Measurements from ENCODE around the gene PPP1R1B.
A peak's percentile ranks its signal among the peaks of the same experiment; 100 is the strongest.

Gene PPP1R1B

GRCh38 chr17:39629494-39629880 lies 2.7 kb downstream of the PPP1R1B start:
- TF ChIP-seq CTCF (conservative IDR thresholded peaks at IDR 0.05; ENCODE audit: low read depth) = no peak
- CTCF ChIA-PET = no interaction called here
- no peak for DNase-seq (ENCODE audit: low spot score)
- POLR2A ChIA-PET (ENCODE audit: low non-redundant PET) = no interaction called here
- H3K27ac ChIP-seq = no peak overlapping the region

- ChIA-PET CTCF (interaction anchor here (1.3 kb wide), 1 partner anchor 11 kb away, joined by 3 read pairs; no protein-coding TSS in a partner anchor), POLR2A (ENCODE audit: low non-redundant PET) (no interaction called here)
- no peak for DNase-seq (ENCODE audit: low spot score)
These were observed 3.1 kb downstream of the PPP1R1B start for GRCh38 chr17:39629898-39630297.

GRCh38 chr17:39631403-39631802 lies 4.7 kb downstream of the PPP1R1B start:
- CTCF ChIA-PET = interaction anchor here (0.7 to 5.2 kb wide), 4 partner anchors 8 to 927 kb away, joined by 3 to 66 read pairs (median 3); no protein-coding TSS in a partner anchor
- peak; percentile 55 for DNase-seq (ENCODE audit: low spot score)
- POLR2A ChIA-PET (ENCODE audit: low non-redundant PET) = interaction anchor here (0.6 kb wide), 1 partner anchor 208 kb away, joined by 4 read pairs; no protein-coding TSS in a partner anchor
- TF ChIP-seq CTCF (conservative IDR thresholded peaks at IDR 0.05; ENCODE audit: low read depth) = no peak
- H3K27ac ChIP-seq = no peak overlapping the region

More at GRCh38 chr17:39629898-39630297, 3.1 kb downstream of the PPP1R1B start:
- no peak for TF ChIP-seq CTCF (conservative IDR thresholded peaks at IDR 0.05; ENCODE audit: low read depth)
- no peak overlapping the region for H3K27ac ChIP-seq

GRCh38 chr17:39632153-39632941 lies 5.6 kb downstream of the PPP1R1B start:
- H3K27ac ChIP-seq = no peak overlapping the region
- DNase-seq (ENCODE audit: low spot score) = no peak
- TF ChIP-seq CTCF (conservative IDR thresholded peaks at IDR 0.05; ENCODE audit: low read depth) = no peak
- ChIA-PET POLR2A (ENCODE audit: low non-redundant PET) (no interaction called here), CTCF (interaction anchor here (1.1 to 5.2 kb wide), 3 partner anchors 9 to 36 kb away, joined by 3 to 66 read pairs (median 4); partner anchors contain the start of gene PNMT)

GRCh38 chr17:39633570-39634183 lies 6.9 kb downstream of the PPP1R1B start:
- H3K27ac ChIP-seq = peak overlapping the region; percentile 1; the same call in 1 of the 2 replicates
- ChIA-PET POLR2A (ENCODE audit: low non-redundant PET) (no interaction called here), CTCF (interaction anchor here (0.6 to 5.2 kb wide), 7 partner anchors 10 to 161 kb away, joined by 3 to 66 read pairs (median 4); no protein-coding TSS in a partner anchor)
- DNase-seq (ENCODE audit: low spot score) = no peak
- no peak for TF ChIP-seq CTCF (conservative IDR thresholded peaks at IDR 0.05; ENCODE audit: low read depth)

- TF ChIP-seq CTCF (conservative IDR thresholded peaks at IDR 0.05; ENCODE audit: low read depth) = peak; percentile 86
- H3K27ac ChIP-seq = no peak overlapping the region; the same call in 1 of the 2 replicates
- ChIA-PET POLR2A (ENCODE audit: low non-redundant PET) (no interaction called here), CTCF (interaction anchor here (0.6 to 5.2 kb wide), 13 partner anchors 11 to 514 kb away, joined by 3 to 66 read pairs (median 4); partner anchors contain the start of gene PNMT)
- peak; percentile 58 for DNase-seq (ENCODE audit: low spot score)
These were observed 7.7 kb downstream of the PPP1R1B start for GRCh38 chr17:39634384-39634871.

Measured in RWPE1 (cell line).